PC-3 (cell line): ENCODE data around the gene MYO10.

Experiments
- CTCF ChIP-seq: fragments of 300-600 bp; sonication (generic); conservative IDR thresholded peaks from 2 replicates; pipeline ENCODE4 v1.5.1; 2017; ENCODE audit warnings: antibody characterized with exemption, low read depth, mild to moderate bottlenecking, low read length
- EZH2 ChIP-seq: fragments of 300-600 bp; sonication (generic); IDR thresholded peaks from one replicate; pipeline ENCODE4 v1.6.1; 2017; ENCODE audit warnings: antibody characterized with exemption, mild to moderate bottlenecking, low read length; ENCODE audit not compliant: unreplicated experiment

GRCh38 chr5:16756692-16757091 lies 179.4 kb downstream of the MYO10 start:
- TF ChIP-seq EZH2, result no peak
- TF ChIP-seq CTCF, result no peak
